Mucosa of stomach (tissue), 1 donor: ENCODE results near the gene HJV.
A peak's percentile ranks its signal among the peaks of the same experiment; 100 is the strongest.

Experiments
- H3K27me3 ChIP-seq: one replicate; pipeline ENCODE4 v1.7.0; 2013; ENCODE audit warnings: mild to moderate bottlenecking, low read length; ENCODE audit not compliant: control insufficient read depth, insufficient read depth
- H3K36me3 ChIP-seq: one replicate; pipeline ENCODE4 v1.7.0; 2013; ENCODE audit warnings: low read length; ENCODE audit not compliant: control insufficient read depth, insufficient read depth
- H3K4me1 ChIP-seq: one replicate; pipeline ENCODE4 v1.7.0; 2013; ENCODE audit warnings: mild to moderate bottlenecking, low read length; ENCODE audit not compliant: control insufficient read depth, insufficient read depth
- H3K4me3 ChIP-seq: one replicate; pipeline ENCODE4 v1.7.0; 2013; ENCODE audit warnings: low read length
- H3K9ac ChIP-seq: one replicate; pipeline ENCODE4 v1.7.0; 2013; ENCODE audit warnings: mild to moderate bottlenecking, low read length, moderate library complexity
- H3K9me3 ChIP-seq: one replicate; pipeline ENCODE4 v1.7.0; 2013; ENCODE audit warnings: mild to moderate bottlenecking, low read length, moderate library complexity; ENCODE audit not compliant: control insufficient read depth
- donor health status: Pancreatic carcinoma.

The HJV gene

DNA sequence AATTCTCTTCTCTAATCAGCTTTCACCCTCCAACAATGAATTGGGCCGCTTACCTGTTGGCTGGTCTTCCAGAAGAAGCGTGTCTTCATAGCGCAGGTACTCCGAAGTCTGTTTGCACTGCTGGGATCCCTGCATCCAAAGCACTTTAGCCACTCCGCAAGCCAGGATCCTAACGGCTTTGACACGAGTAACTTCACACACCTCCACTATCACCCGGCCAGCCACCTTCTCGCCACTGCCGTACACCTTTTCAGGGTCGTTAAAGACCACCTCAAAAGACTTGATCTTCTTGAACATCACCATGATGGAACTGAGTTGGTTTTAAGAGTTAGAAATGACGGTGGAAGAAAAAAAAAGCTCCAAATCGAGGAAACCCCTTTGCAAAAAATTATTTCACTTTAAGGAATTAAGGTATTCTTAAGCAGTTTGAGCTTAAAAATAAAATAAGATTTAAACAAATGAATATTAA lies 25.5 kb downstream of the HJV start:
- peak overlapping the region; percentile 49 for H3K4me3 ChIP-seq
- H3K36me3 ChIP-seq, result peaks cover 20% of the 10 kb centered on the region
- H3K9ac ChIP-seq, result peak overlapping the region; percentile 83
- peaks cover 43% of the 10 kb centered on the region for H3K4me1 ChIP-seq
- no peaks in the 10 kb centered on the region for H3K9me3 ChIP-seq
- H3K27me3 ChIP-seq, result no peaks in the 10 kb centered on the region

DNA sequence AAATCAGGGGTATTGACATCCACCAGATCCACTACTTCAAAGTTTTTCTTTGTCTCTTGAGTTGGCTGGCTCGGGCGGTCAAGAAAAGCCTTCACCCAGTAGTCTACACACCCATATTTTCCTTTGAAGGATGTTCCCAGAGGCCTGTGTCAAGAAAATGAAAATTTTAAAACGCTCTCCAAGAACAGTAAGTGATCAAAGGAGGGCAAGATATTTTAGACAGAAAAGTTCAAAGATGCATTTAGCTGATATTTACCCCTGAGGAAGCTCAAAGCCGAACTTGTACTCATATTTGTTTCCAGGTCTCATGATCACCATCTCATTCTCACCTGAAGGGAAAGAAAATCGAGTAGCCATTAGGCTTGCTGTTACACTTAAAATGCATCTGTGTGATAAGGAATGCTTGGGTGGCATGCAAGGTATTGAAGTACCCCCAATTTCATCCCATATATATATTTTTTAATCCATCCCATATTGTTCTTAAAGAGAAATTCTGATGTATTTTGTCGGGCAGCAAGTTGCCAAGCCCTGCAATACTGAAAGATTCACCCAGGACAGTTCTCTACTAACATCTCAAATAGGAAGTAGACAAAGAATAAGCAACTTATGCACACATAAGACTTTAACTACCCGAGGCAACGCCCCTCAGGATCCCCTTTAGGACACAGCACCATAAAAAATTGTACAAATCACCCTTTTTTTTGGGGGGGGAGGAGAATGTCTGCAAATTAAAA lies 26.2 kb downstream of the HJV start:
- Histone ChIP-seq H3K4me3 (peak overlapping the region; percentile 49), H3K27me3 (no peaks in the 10 kb centered on the region), H3K4me1 (peaks cover 50% of the 10 kb centered on the region), H3K9me3 (no peaks in the 10 kb centered on the region), H3K36me3 (peaks cover 20% of the 10 kb centered on the region), H3K9ac (peak overlapping the region; percentile 83)

DNA sequence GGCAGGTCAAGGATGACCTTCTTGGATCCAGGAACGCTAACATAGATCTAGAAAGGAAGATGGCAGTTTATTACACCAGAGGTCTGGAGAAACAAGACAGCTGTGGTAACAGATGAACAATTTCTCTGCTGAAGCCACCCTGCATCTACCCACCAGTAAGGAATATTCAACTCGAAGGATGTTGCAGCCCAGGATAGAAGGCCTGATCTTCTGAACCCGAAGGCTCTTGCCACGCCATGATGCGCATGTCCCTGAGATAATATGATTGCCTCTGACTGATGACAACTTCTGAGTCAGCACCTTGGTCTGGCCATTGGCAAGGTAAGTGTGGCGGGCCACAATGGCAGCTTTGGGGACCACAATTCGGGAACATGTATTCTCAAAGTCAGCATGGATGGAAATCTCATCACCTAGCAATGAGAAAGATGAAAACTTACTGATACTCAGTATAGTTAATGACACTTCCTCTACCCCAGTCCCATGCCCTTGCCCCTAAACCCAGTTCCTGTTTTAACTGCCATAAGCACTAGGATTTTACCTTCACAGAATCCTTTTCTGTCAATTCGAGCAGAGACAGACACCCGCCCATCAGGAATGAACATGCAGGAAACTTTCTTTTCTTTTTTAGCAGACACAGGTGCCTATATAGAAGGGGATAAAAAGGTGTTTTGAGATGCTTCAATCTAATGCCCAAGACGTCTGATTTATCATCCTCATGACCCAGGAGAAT lies 27.0 kb downstream of the HJV start:
- Histone ChIP-seq H3K4me1 (peaks cover 43% of the 10 kb centered on the region), H3K27me3 (no peaks in the 10 kb centered on the region), H3K9me3 (no peaks in the 10 kb centered on the region), H3K36me3 (peaks cover 20% of the 10 kb centered on the region), H3K4me3 (peak overlapping the region; percentile 49), H3K9ac (peak overlapping the region; percentile 83)

DNA sequence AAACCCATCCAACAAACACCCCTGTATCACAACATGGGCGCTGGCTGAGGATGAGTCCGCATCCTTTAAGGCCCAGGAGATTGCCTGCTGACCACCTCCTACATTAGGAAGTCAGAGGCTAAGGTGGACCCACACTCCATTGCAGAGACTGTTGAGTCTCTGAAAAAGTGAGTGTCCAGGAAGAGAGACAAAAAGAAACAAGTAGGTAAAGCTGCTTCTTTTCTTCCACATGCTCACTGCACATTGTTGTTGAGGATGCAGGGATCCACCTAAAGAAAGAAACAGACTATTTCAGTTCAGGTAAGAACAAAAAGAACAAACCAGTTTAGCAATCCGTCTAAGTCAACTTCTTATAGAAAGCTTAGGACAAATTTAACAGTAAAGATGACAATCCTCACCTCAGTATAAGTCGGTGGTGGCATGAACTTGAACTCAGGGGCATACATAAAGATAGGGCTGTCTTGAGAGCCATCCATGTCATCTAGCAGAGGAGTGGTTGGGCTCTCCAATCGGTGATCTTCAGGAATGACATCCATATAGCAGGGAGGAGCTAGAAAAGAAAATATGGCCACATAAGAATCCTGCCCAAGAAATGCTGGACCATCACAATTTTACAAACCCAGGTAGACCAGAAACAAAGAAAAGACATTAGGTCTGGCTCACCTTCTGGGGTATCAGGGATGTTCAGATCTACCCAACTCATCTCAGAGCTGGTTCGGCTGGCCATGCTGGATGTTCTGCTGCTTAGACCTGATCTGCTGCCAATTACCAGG lies 27.7 kb downstream of the HJV start:
- H3K4me3 ChIP-seq, result peak overlapping the region; percentile 49
- peak overlapping the region; percentile 83 for H3K9ac ChIP-seq
- H3K4me1 ChIP-seq, result peaks cover 36% of the 10 kb centered on the region
- peaks cover 20% of the 10 kb centered on the region for H3K36me3 ChIP-seq
- H3K9me3 ChIP-seq, result no peaks in the 10 kb centered on the region
- H3K27me3 ChIP-seq, result no peaks in the 10 kb centered on the region

DNA sequence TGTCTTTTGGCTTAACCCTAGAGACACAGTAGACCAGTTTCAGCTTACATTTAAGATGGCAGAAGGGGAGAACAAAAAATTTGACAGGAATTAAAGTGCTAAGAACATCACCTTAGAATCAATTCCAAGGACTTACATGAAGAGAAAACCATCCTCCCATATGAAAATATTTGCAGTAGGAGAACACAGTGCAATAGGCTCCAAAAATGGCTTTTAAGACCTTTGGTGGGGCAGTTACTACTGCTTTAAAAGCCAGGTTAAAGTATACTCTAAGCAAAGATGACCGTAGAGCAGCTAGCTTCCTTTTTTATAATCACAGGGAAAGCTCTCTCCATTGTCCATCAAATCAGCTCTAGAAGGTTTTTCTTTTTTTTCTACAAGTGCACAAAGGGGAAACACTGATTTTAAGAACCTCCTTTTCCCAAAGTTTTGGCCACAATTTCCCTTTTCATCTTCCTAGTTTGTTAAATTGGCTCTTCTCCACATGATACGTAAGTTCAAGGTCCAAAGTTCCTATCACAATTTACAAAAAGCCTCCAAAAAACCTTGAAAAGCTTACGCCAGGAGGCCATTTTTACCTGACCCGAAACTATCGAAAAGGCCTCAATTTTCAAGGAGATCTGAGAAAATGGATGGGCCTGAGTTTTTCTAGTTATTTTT lies 28.4 kb downstream of the HJV start:
- Histone ChIP-seq H3K4me1 (peaks cover 31% of the 10 kb centered on the region), H3K9me3 (no peaks in the 10 kb centered on the region), H3K9ac (peak overlapping the region; percentile 83), H3K36me3 (peaks cover 20% of the 10 kb centered on the region), H3K4me3 (peak overlapping the region; percentile 49), H3K27me3 (no peaks in the 10 kb centered on the region)

DNA sequence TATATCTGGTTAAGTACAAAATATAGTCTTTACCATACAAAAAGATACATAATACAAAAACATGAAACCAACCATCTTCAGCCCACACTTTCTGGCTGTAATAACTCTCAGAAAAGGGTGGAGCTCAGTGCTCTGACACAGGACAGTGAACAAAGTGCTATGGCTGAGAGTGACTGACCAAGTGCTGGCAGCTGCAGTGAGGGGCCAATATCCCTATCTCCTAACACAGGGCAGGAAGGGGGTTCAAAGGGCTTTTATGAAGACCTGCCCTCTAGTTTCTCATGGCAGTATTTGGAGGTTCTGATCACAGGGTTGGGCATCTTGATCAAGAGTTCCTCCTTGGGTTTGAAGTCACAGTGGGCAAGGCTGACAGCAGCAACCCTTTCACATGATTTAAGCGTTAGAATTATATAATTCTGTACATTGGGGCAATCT lies 29.0 kb downstream of the HJV start:
- Histone ChIP-seq H3K9ac (peak overlapping the region; percentile 83), H3K4me1 (peaks cover 25% of the 10 kb centered on the region), H3K4me3 (peak overlapping the region; percentile 49), H3K9me3 (no peaks in the 10 kb centered on the region), H3K27me3 (no peaks in the 10 kb centered on the region), H3K36me3 (peaks cover 20% of the 10 kb centered on the region)

DNA sequence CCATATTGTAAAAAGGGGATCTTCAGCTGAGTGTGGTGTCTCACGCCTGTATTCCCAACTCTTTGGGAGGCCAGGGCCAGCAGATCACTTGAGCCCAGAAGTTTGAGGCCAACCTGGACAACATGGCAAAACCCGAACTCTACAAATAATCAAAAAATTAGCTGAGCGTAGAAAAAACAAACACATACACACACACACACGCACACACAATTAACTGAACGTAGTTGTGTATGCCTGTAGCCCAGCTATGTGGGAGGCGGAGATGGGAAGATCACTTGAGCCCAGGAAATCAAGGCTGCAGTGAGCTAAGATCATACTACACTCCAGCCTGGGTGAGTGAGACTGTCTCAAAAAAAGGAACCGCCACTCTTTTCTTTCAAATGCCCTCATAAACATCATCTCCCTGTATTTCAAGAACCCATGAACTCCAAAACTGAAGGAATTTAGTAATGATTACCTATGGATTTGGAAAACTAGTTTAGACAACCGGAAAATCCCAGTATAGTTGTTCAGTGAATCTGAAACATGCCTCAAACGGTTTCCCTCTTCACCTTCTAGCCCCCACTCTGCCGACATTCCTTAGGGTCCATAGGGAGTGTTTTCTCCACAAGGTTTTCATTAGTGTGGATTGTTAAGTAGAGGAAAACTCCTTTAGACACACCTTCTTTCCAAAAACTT lies 29.7 kb downstream of the HJV start:
- H3K27me3 ChIP-seq, result no peaks in the 10 kb centered on the region
- no peak overlapping the region for H3K4me3 ChIP-seq
- no peaks in the 10 kb centered on the region for H3K9me3 ChIP-seq
- H3K9ac ChIP-seq, result peak overlapping the region; percentile 11
- H3K36me3 ChIP-seq, result peaks cover 20% of the 10 kb centered on the region
- peaks cover 24% of the 10 kb centered on the region for H3K4me1 ChIP-seq

DNA sequence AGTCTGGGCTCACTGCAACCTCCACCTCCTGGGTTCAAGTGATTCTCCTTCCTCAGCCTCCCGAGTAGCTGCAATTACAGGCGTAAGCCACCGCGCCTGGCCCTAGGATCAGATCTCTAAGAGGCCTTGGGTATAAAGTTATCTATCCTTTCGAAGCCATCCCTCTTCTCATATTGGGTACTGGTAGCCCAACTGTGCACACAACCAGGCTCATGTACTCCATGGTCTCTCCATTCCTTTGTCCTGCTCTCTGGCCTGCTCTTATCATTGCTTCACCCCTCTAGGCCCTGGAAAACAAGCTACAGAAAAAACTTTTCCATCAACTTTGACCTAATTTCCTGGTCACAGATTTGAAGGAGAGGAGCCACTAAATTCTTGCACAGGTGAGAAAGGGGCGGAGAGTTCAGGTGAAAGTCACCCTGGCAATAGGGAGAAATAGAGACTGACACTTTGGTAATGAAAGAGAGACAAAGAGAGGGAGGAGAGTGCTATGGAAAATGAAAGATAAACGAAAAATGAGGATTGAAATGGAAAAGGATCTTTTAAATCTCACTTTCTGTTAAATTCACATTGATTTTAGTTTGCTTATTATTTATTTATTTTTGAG lies 31.2 kb downstream of the HJV start:
- Histone ChIP-seq H3K4me3 (no peak overlapping the region), H3K9ac (no peak overlapping the region)

DNA sequence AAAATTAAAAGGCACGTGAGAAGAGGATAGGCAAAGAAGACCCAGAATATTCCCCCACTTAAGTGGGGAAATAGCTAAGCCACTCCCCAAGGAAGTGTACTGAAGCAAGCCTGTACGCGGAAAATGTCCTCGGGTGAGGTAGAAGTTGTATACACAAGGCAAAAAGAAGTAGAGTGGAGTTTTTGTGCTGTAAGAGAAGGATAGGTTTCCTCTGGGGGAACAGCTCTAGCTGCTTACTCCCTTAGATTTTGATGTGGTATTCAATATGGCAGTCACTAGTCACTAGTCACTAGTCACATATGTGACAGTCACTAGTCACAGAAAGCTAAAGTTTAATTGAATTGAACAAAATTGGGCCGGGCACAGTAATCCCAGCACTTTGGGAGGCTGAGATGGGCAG lies 32.8 kb downstream of the HJV start:
- H3K9ac ChIP-seq, result no peak overlapping the region
- peaks cover 47% of the 10 kb centered on the region for H3K4me1 ChIP-seq
- H3K36me3 ChIP-seq, result peaks cover 4% of the 10 kb centered on the region
- no peak overlapping the region for H3K4me3 ChIP-seq
- no peaks in the 10 kb centered on the region for H3K9me3 ChIP-seq
- H3K27me3 ChIP-seq, result no peaks in the 10 kb centered on the region

More for the DNA sequence above, 31.2 kb downstream of the HJV start:
- Histone ChIP-seq H3K27me3 (no peaks in the 10 kb centered on the region), H3K9me3 (no peaks in the 10 kb centered on the region), H3K36me3 (peaks cover 20% of the 10 kb centered on the region), H3K4me1 (peaks cover 36% of the 10 kb centered on the region)

DNA sequence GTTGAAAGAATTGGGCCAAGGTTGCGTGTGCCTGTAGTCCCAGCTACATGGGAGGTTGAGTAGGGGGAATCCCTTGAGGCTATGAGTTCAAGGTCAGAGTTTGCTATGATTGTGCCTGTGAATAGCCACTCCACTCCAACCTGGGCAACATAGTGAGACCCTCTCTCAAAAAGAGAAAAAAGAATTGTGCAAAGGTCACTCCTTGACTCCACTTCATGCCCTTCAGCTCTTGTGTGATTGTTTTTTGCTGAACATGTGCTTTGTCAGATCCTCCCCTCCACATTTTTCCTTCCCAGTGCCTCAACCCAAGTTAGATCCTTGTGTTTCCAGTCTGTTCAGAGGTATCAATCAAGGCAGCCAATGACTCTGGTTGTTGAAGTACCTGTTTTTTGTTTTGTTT lies 33.6 kb downstream of the HJV start:
- Histone ChIP-seq H3K9ac (no peak overlapping the region), H3K9me3 (no peaks in the 10 kb centered on the region), H3K27me3 (no peaks in the 10 kb centered on the region), H3K36me3 (no peaks in the 10 kb centered on the region), H3K4me1 (peaks cover 49% of the 10 kb centered on the region), H3K4me3 (no peak overlapping the region)

DNA sequence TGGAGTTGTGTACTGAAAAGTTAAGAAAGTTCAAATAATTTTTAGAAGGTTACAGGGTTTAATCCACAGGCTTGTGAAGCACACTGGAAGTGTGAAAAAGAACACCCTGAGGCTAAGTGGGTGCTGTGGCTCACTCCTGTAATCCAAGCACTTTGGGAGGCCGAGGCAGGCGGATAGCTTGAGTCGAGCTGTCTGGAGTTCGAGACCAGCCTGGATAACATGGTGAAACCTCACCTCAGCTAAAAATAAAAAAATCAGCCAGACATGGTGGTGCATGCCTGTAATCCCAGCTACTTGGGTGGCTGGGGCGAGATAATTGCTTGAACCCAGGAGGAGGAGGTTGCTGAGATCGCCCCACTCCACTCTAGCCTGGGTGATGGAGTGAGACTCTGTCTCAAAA lies 35.0 kb downstream of the HJV start:
- H3K9me3 ChIP-seq, result no peaks in the 10 kb centered on the region
- no peak overlapping the region for H3K4me3 ChIP-seq
- no peak overlapping the region for H3K9ac ChIP-seq
- no peaks in the 10 kb centered on the region for H3K36me3 ChIP-seq
- H3K4me1 ChIP-seq, result peaks cover 55% of the 10 kb centered on the region
- H3K27me3 ChIP-seq, result no peaks in the 10 kb centered on the region
